PC-9 (cell line): ENCODE results near the gene EPG5. TPM values are rescaled to one million over a fixed set of nuclear protein-coding genes. Genes with fewer than 3 reads are reported as not detected.
A peak's percentile ranks its signal among the peaks of the same experiment; 100 is the strongest.
"Not testable (repeated sequence)": the region's sequence is repeated elsewhere in the genome, so short reads cannot be mapped to it uniquely, and the experiment has no call there.

Source experiments
- BruUV-seq: library from RNA; stranded (reverse); fragments of 400-500 nt; replicated peaks from 2 replicates; lab custom pipeline; 2021; lab: Mats Ljungman, UMichigan
- CTCF ChIA-PET: fragments of 300-600 bp; sonication (Branson Sonifier 250); formaldehyde crosslinking; loops from one replicate; lab custom pipeline; 2022; ENCODE audit warnings: antibody characterized with exemption; lab: Charles Lee
- POLR2A ChIA-PET: fragments of 300-600 bp; sonication (Branson Sonifier 250); formaldehyde crosslinking; loops from one replicate; lab custom pipeline; 2022; ENCODE audit warnings: antibody characterized with exemption; ENCODE audit not compliant: unreplicated experiment; lab: Charles Lee
- DNase-seq, 2 experiments: peaks; one replicate each; pipeline versions ENCODE4 v3.0.0 to v3.0.0-alpha.2; 2015 to 2022; ENCODE audit warnings: mixed read lengths in 1 of 2
- H2AFZ ChIP-seq: fragments of 200-600 bp; sonication (generic); 2 replicates; pipeline ENCODE4 v1.8.1; 2017; ENCODE audit warnings: antibody characterized with exemption
- H3F3A ChIP-seq: fragments of 200-600 bp; sonication (generic); 2 replicates; pipeline ENCODE4 v1.8.1; 2017; ENCODE audit warnings: antibody characterized with exemption, mild to moderate bottlenecking, low read depth; ENCODE audit not compliant: insufficient read depth
- H3K27ac ChIP-seq: fragments of 200-600 bp; sonication (generic); 2 replicates; pipeline ENCODE4 v1.6.1; 2016; ENCODE audit warnings: mixed run types
- H3K27me3 ChIP-seq: fragments of 200-600 bp; sonication (generic); 2 replicates; pipeline ENCODE4 v1.6.1; 2016; ENCODE audit warnings: low read depth, mixed run types; ENCODE audit not compliant: insufficient read depth
- H3K36me3 ChIP-seq: fragments of 200-600 bp; sonication (generic); 2 replicates; pipeline ENCODE4 v1.6.1; 2016; ENCODE audit warnings: low read depth, mixed run types
- H3K4me1 ChIP-seq: fragments of 200-600 bp; sonication (generic); replicated peaks from 2 replicates; pipeline ENCODE4 v1.6.1; 2016; ENCODE audit warnings: mixed run types; ENCODE audit not compliant: insufficient read depth
- H3K4me2 ChIP-seq: fragments of 200-600 bp; sonication (generic); 2 replicates; pipeline ENCODE4 v1.6.1; 2017; ENCODE audit warnings: mixed run types
- H3K4me3 ChIP-seq: fragments of 200-600 bp; sonication (generic); 2 replicates; pipeline ENCODE4 v1.6.1; 2016; ENCODE audit warnings: mixed run types
- H3K79me2 ChIP-seq: fragments of 200-600 bp; sonication (generic); 2 replicates; pipeline ENCODE4 v1.6.1; 2017; ENCODE audit warnings: low read depth, mixed run types
- H3K9me2 ChIP-seq: fragments of 200-600 bp; sonication (generic); 2 replicates; pipeline ENCODE4 v1.8.1; 2017; ENCODE audit warnings: mild to moderate bottlenecking; ENCODE audit not compliant: insufficient read depth
- H3K9me3 ChIP-seq: fragments of 200-600 bp; sonication (generic); 2 replicates; pipeline ENCODE4 v1.8.1; 2016; ENCODE audit warnings: low read depth; ENCODE audit not compliant: insufficient read depth
- H4K20me1 ChIP-seq: fragments of 200-600 bp; sonication (generic); 2 replicates; pipeline ENCODE4 v1.8.1; 2017; ENCODE audit not compliant: insufficient read depth
- EZH2 ChIP-seq: fragments of 200-600 bp; sonication (generic); IDR thresholded peaks from 2 replicates; pipeline ENCODE4 v1.8.0; 2017; ENCODE audit warnings: antibody characterized with exemption, low read depth
- intact Hi-C: fragments of 100-400 bp; cut with micrococcal nuclease; formaldehyde crosslinking; loops from one replicate; pipeline ENCODE4 v1.10.0; 2022; ENCODE audit not compliant: unreplicated experiment
- total RNA-seq: library from RNA; stranded (reverse); gene quantifications from 2 replicates; pipeline ENCODE4 v1.2.3, GENCODE V29; 2021
- TF ChIP-seq, protein P1 (sequence below): fragments of 200-600 bp; sonication (generic); conservative IDR thresholded peaks from 2 replicates; pipeline ENCODE4 v1.6.1; 2017; ENCODE audit warnings: mixed run types, antibody characterized with exemption, mild to moderate bottlenecking, moderate library complexity

Gene EPG5
- total RNA-seq, 1 experiment from 2014 or later, result 19.5 TPM

DNA sequence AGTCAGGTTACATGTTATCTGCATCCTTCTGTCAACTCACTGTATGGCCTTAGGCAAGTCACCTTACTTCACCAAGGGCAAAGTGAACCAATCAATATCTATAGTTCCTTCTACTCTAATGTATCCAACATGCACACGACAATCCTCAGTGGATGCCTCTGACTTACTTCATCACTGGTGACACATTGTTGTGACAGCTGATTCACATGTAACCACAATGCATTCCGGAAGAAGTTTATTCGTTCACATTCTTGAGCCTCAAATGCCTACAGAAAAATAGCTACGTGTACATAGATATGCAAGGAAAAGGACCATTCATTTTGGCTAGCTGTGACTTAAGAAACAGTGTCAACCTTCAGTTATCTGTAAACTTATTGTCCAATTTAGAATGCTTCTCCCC is 26.3 kb upstream of the EPG5 start:
- Histone ChIP-seq H3K36me3 (no peaks in the 10 kb centered on the region), H3F3A (peaks cover 15% of the 10 kb centered on the region; the same call in 1 of the 2 replicates), H3K27me3 (no peaks in the 10 kb centered on the region), H3K9me3 (no peaks in the 10 kb centered on the region), H3K27ac (no peak overlapping the region; the same call in 1 of the 2 replicates), H4K20me1 (no peaks in the 10 kb centered on the region), H3K4me2 (peak overlapping the region; percentile 10; the same call in 1 of the 2 replicates), H3K4me1 (peaks cover 16% of the 10 kb centered on the region), H3K9me2 (no peaks in the 10 kb centered on the region), H2AFZ (no peak overlapping the region), H3K4me3 (no peak overlapping the region), H3K79me2 (no peaks in the 10 kb centered on the region)
- DNase-seq, result peak in 1 of 2 experiments; percentile 96
- ChIA-PET CTCF (no interaction called here), POLR2A (no interaction called here)
- TF ChIP-seq, protein P1, sequence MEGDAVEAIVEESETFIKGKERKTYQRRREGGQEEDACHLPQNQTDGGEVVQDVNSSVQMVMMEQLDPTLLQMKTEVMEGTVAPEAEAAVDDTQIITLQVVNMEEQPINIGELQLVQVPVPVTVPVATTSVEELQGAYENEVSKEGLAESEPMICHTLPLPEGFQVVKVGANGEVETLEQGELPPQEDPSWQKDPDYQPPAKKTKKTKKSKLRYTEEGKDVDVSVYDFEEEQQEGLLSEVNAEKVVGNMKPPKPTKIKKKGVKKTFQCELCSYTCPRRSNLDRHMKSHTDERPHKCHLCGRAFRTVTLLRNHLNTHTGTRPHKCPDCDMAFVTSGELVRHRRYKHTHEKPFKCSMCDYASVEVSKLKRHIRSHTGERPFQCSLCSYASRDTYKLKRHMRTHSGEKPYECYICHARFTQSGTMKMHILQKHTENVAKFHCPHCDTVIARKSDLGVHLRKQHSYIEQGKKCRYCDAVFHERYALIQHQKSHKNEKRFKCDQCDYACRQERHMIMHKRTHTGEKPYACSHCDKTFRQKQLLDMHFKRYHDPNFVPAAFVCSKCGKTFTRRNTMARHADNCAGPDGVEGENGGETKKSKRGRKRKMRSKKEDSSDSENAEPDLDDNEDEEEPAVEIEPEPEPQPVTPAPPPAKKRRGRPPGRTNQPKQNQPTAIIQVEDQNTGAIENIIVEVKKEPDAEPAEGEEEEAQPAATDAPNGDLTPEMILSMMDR, result no peak
- TF ChIP-seq EZH2, result no peak
- BruUV-seq, result no TSS peak
- intact Hi-C loops, result no loop called here

DNA sequence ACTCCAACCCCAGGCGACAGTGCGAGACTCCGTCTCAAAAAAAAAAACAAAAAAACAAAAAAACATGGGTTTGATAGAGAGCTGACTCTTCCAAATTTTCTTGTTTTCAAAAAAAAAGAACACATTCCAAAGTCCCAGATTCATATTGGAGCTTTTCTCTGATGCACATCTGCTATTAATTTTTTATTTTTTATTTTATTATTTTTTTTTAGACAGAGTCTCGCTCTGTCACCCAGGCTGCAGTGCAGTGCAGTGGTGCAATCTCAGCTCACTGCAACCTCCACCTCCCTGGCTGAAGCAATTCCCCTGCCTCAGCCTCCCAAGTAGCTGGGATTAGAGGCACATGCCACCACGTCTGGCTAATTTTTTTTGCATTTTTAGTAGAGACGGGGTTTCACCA is 25.4 kb upstream of the EPG5 start:
- H3K4me3 ChIP-seq, DNase-seq, H3K9me2 ChIP-seq, intact Hi-C loops, H3K27me3 ChIP-seq, H3K27ac ChIP-seq, POLR2A ChIA-PET, H4K20me1 ChIP-seq, BruUV-seq, CTCF ChIA-PET, H2AFZ ChIP-seq, H3K36me3 ChIP-seq, H3K9me3 ChIP-seq, H3K79me2 ChIP-seq, H3K4me2 ChIP-seq: not testable (repeated sequence)
- Histone ChIP-seq H3F3A (peaks cover 15% of the 10 kb centered on the region; the same call in 1 of the 2 replicates), H3K4me1 (peaks cover 16% of the 10 kb centered on the region)

DNA sequence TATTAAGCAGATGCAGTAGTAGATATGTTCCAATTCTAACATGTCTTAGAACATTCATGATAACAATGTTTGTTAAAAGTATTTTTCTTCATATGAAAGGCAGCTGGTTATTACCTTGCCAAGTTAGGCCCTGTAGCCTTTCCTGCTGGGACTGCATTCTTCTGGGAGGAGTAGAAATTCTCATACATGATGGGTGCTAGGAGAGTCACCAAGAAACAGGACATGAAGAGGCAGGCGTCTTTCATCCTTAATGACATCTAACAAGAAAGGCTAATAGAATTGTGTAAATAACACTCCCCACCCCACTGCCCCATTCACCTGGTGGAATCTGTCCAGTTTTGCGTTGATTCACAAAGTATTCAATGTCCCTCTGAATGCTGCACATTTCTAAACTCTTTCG is 24.7 kb upstream of the EPG5 start:
- Histone ChIP-seq H3K27ac (no peak overlapping the region), H3F3A (peaks cover 15% of the 10 kb centered on the region; the same call in 1 of the 2 replicates), H3K79me2 (no peaks in the 10 kb centered on the region), H3K4me2 (no peak overlapping the region), H4K20me1 (no peaks in the 10 kb centered on the region), H3K27me3 (no peaks in the 10 kb centered on the region), H3K36me3 (no peaks in the 10 kb centered on the region), H3K4me3 (no peak overlapping the region), H2AFZ (no peak overlapping the region), H3K9me3 (no peaks in the 10 kb centered on the region), H3K4me1 (peaks cover 16% of the 10 kb centered on the region), H3K9me2 (no peaks in the 10 kb centered on the region)
- DNase-seq, result no peak
- intact Hi-C loops, result no loop called here
- no peak for TF ChIP-seq EZH2
- TF ChIP-seq, protein P1, result no peak
- no TSS peak for BruUV-seq
- ChIA-PET POLR2A (no interaction called here), CTCF (no interaction called here)

DNA sequence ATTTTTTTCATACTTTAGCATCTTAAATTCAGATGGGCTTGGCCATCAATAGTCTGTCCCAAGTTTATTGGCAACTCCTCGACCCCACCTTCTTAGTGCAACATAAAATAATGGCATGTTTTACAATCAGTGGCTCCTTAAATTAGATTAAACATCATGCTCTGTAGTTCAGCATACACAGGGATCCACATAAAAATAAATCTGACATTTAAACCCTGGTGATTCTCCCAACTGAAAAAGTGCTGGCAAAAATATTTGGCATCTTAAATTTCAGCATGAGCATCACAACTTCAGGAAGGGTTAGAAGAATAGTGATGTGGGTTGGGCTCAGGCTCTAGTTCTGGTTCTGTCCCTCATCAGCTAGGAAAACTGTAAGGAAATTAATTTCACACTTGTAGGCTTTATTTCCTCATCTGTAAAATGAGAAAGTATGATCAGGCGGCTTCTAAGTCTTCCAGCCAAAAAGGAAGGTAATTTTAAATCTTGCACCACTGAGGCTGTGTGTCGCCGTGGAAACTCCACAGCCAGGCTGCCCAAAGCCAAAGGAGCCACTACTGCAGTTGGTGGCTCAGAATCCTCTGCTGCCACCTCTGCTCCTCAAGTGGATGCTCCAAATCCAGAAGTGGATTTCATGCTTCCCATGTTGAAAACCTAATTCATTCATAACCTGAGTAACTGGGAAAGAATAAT is 17.6 kb upstream of the EPG5 start:
- Histone ChIP-seq H3K9me2 (no peaks in the 10 kb centered on the region), H3K27ac (no peak overlapping the region), H3F3A (no peaks in the 10 kb centered on the region), H3K4me3 (no peak overlapping the region), H4K20me1 (no peaks in the 10 kb centered on the region), H3K4me1 (peaks cover 5% of the 10 kb centered on the region; the same call in 1 of the 2 replicates), H2AFZ (no peak overlapping the region), H3K27me3 (no peaks in the 10 kb centered on the region), H3K4me2 (no peak overlapping the region), H3K36me3 (no peaks in the 10 kb centered on the region), H3K79me2 (no peaks in the 10 kb centered on the region), H3K9me3 (no peaks in the 10 kb centered on the region; the same call in 1 of the 2 replicates)
- no peak for DNase-seq
- no peak for TF ChIP-seq EZH2
- TF ChIP-seq, protein P1, result no peak
- POLR2A ChIA-PET, result no interaction called here
- intact Hi-C loops, result no loop called here
- CTCF ChIA-PET, result no interaction called here
- no TSS peak for BruUV-seq
